Activated CD4-positive, alpha-beta T cell treated with anti-CD3 and anti-CD28 coated beads, Interleukin-2, Interleukin-6, amounts not matched to agents 100 ng/mL and 50 ng/mL, durations not matched to agents 16 hours and 8 hours (primary cell): Measurements from ENCODE around the gene BIK.
"Not testable (repeated sequence)": the region's sequence is repeated elsewhere in the genome, so short reads cannot be mapped to it uniquely, and the experiment has no call there.

Experiments
- DNase-seq: peaks from one replicate; pipeline ENCODE4 v3.0.0-alpha.2; 2020

Gene BIK, protein sequence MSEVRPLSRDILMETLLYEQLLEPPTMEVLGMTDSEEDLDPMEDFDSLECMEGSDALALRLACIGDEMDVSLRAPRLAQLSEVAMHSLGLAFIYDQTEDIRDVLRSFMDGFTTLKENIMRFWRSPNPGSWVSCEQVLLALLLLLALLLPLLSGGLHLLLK

DNA sequence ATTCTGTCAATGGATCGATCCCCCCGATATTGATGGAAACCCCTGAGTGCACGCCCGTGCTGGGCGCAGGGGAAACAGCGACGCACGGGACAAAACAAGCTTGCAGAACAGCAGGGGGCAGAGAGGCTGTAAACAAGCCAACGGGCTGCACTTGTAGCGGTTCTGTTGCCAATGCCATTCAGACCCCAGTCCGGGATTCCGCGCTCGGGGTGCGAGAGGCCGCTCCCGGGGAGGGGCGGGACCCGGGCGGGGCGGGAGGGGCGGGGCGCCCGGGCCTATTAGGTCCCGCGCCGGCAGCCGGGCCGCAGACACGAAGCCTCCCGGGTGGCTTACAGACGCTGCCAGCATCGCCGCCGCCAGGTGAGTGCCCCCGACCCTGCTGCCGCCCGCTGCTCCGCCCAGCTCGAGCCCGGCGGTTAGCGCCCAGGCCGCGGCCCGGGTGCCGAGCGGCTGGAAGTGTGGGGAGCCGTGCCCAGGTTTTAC is at the start of gene BIK:
Gene BIK, plus strand, starts transcription at position 307 of the 483 bp plus-strand sequence. CDS start 13,273 bp downstream, outside the sequence.
- peak; percentile 47 for DNase-seq

DNA sequence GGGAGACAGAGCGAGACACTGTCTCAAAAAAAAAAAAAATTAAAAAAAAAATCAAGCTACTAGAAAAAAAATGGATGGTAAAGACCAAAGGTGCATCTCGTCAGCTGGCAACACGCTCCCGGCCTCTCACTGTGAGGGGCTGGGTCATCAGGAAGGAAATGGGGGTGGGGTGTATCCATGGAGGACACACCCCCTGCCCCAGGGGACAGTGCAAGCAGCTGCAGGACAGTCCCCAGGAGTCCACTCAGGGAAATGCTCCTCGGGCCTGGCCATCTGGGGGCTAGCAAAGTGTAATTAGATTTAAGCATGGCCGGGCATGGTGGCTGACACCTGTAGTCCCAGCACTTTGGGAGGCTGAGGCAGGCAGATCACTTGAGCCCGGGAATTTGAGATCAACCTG is 44.4 kb upstream of the BIK start:
- no peak for DNase-seq

DNA sequence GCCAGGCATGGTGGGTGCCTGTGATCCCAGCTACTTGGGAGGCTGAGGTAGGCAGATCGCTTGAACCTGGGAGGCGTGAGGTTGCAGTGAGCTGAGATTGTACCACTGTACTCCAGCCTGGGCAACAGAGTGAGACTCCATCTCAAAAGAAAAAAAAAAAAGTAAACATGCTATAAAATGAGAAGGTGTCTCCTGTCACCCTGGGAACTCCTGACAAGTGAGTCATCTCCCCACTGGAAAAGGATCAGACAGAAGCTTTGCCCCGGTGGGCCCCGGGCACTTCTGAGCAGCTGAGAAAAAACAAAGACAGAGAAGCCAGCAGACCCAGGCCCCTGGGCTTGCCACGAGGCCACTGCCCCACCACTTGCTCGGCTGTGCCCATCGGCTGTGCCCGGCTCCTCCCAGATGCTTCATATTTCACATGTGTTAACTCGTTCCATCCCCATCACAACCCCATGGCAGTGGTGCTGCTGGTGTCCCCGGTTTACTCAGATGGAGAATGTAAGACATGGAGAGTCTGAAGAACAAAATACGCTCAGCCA is 43.6 kb upstream of the BIK start:
- DNase-seq = no peak

DNA sequence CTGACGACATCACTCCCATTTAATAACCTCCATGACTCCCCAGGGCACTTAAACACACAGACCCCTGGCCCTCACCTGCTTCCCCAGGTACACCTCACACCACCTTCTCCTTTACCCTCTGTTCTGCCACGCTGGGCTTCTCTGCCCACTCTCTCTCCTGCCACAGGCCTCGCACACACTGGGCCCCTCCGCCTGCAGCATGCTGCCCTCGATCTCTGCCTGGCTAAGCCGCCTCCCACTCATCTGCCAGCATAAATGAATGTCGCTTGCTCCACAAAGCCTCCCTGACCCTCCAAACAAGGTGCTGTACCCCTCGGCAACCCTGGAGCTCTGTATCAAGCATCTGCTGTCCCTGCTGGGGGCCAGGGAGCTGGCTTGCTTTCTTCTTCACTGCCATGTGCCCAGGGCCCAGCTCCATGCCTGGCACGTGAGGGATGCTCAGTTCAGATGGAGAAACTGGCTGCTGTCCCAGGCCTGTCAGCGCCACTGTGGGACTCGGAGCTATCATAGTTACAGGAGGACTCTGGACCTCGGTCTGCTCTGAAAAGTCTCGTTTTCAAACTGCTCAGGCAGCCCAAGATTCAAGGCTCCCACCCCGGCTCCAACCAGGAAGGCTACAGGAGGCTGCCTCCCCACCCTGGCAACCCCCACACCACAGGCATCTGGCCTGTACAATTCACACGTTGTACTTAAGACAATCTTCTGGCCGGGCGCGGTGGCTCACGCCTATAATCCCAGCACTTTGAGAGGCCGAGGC is 33.3 kb upstream of the BIK start:
- DNase-seq = no peak

DNA sequence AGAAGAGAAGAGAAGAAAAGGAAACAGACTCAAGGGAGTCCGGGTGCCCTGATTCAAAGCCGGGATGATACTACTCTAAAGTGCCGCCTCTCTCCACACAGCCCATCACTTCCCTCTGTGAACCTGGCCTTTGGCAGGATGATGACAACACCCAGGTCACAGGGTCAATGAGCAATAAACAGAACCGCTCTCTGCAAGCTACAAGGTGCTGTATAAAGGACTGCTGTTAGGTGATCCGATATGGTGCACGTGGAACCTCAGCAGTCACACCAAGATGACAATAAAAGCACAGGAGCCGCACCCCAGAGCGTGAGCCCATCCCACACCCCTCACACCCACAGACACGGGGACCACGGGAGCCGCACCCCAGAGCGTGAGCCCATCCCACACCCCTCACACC is 32.0 kb upstream of the BIK start:
- DNase-seq = no peak

DNA sequence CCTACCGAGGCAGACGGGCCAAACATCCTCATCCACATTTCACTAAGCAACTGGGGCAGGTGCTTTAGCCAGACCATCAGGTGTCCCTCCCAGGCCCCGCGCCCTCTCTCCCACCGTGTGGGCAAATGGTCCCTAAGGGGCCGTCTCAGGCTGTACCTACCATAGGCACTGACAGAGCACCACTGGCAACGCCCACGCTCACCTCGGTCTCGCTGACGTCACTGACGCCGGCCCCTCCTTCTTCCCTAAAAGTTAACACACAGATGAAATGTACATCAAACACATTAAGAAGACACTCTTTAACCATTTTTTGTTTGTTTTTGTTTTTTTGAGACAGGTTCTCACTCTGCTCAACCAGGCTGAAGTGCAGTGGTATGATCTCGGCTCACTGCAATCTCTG is 30.8 kb upstream of the BIK start:
- no peak for DNase-seq

DNA sequence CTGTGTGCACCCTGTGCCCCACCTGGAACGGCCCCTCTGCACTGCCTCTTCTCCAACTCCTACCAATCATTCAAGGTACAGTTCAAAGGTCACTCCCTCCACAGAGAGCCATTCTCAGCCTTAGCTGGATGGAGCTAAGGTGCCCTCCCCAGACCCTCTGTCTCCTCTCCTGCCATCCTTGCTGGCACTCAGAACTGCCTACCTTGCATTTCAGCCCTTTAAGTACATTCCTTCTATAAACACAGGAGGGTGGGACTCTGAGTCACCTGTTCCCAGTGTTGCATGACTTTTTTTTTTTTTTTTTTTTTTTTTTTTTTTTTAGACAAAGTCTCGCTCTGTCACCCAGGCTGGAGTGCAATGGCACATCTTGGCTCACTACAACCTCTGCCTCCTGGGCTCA is 29.9 kb upstream of the BIK start:
- DNase-seq = no peak

DNA sequence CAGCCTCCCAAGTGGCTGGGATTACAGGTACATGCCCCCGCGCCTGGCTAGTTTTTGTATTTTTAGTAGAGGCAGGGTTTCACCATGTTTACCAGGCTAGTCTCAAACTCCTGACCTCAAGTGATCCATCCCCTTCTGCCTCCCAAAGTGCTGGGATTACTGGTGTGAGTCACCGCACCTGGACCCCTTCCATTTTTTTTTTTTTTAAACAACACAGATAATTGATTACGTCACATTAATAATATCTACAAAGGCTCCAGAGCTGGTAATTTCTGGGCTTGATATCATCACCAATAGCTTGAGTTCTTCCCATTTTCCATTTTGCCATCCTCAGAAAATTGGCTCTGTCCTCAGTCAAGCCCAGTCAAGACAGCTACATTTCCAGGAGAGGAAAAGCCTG is 28.6 kb upstream of the BIK start:
- no peak for DNase-seq

DNA sequence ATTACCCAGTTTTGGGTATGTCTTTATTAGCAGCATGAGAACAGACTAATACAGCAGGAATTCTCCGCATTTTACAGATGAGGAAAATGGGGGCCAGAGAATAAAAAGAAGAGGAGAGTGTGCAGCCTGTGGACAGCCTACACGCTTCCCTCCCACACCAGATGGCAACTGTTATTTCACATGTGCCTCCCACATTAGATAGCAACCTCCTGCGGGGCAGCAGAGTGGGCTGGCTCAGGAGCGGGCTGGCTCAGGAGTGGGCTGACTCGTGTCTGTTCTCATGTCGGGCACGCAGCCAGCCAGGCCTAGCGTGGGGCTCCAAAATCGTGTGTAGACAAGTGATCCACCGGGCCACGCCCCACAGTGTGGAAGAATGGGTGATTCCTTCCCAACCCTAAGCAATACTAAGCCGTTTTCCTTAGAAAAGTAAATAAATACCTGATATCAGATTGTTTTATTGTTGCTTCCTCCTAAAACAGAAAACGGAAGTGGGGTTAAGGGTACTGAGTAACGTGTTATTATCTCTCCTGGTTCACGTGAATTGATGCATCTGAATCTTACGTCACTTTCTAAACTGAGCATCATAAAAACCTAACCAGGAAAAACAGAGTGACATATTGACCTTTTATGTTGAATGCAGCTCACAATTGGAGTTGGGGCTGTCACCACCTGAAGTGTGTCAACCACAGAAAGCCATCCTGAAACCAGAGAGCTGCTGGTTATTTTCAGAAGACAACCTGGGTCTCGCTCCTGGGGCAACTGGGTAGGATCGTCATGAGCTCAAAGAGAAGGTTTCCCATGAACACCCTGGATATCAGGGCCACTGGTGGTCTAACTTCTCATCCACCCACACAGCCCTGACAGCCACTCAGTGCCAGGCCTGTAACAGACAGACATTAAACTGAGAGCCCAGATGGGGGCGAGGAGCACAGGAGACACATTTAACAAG is 24.6 kb upstream of the BIK start:
- peak; percentile 33 for DNase-seq

DNA sequence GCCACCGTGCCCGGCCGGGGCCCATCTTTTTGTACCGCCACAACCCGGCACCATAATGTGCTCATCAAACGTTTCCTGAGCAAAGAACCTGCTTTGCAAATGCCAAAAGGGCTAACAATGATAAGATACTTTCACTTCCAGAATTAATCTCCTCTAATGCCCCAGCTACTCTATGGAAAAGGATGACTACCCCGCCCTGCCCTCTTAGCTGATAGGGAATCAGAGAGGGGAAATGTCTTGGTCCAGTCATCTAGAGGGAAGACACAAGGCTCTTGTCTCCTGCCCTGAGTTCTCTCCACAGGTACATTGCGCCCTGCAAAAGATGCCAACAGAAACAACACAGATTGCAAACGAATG is 21.9 kb upstream of the BIK start:
- DNase-seq = no peak

DNA sequence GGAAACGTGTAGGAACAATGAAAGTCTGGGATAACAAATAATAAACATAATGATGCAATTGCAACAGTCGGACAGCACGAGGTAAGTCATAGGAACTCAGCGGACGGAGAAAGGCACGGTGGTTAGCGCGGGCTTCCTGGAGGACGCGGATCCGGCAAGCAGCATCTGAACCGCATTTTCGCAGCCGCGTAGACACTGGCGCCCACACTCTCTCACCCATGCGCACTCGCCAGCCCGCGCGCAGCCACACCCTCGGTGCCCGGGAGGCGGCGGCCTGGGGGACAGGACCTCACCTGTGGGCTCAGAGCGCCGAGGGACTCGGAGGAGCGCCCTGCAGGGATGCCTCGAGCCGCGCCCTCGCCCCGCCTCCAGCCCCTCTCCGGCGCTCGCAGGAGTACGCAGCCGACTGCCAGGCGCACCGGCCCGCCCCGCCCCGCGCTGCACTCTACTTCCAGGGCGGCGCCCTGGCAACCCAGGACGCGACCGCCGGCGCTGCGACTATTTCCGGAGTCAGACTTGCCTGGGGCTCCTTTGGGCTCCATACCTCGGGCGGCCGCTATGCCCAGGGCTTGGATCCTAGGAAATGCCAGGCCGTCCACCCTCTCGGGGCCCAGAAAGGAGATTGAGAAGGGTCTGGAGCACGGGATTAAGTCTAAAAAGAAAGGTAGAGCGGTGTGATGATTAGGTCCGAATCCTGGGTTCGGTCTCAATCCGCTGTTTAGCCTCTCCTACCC is 21.4 kb upstream of the BIK start, which contains the start of gene TTLL1:
Gene TTLL1, minus strand, starts transcription at position 408 of the 734 bp plus-strand sequence. CDS start 13,805 bp downstream, outside the sequence.
- DNase-seq = peak; percentile 96

DNA sequence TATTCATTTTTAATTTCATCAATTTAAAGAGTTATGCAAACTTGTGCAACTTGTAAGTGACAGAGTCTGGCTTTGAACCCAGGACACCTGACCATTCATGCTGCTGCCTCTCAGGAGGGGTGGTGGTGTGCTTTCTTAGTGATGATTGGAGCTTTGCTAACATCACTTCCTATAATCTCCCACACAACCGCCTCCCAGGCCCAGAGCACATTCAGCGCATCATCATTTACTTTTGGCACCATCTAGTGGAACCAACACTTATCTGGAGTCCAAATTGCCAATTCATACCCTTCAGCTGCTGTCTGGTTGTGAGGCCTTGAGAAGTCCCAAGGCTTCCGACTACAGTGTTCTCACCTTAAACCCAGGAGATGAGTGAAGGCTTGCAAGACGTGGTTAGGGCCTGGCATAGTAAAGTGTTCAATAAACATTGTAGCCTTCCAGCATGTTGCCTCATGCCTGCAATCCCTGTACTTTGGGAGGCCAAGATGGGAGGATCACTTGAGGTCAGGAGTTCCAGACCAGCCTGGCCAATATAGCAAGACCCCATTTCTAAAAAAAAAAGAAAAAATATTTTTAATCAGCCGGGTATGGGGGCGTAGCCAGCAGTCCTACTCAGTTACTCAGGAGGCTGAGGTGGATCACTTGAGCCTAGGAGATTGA is 20.3 kb upstream of the BIK start:
- DNase-seq = peak; percentile 78

DNA sequence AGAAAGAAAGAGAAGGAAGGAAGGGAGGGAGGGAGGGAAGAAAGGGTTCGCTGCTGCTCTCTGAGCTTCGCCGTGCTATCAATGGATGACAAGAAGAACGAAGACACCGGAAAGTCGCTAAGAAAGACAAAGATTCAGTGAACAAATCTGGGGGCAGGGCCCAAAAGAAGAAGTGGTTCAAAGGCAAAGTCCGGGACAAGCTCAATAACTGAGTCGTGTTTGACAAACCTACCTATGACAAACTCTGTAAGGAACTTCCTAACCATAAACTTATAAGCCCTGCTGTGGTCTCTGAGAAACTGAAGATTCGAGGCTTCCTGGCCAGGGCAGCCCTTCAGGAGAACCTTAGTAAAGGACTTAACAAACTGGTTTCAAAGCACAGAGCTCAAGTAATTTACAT is 18.5 kb upstream of the BIK start:
- DNase-seq = no peak

DNA sequence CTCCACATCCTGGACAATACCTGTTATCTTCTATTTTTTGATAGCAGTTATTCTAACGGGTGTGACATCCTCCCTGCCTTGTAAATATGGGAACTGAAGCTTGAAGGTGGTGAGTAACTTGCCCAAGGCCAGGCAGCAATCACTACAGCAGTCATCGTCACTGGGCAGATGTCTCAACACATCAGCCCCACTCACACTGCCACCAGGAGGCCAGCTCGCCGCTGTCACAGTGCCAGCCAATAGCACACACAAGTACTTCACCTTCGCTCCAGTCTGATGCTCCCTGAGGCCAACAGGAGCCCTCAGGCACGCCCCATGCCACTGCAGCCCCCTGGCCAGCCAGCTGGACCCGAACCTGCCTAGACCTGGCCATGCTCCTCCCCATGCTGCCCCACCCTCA is 16.5 kb upstream of the BIK start:
- no peak for DNase-seq

DNA sequence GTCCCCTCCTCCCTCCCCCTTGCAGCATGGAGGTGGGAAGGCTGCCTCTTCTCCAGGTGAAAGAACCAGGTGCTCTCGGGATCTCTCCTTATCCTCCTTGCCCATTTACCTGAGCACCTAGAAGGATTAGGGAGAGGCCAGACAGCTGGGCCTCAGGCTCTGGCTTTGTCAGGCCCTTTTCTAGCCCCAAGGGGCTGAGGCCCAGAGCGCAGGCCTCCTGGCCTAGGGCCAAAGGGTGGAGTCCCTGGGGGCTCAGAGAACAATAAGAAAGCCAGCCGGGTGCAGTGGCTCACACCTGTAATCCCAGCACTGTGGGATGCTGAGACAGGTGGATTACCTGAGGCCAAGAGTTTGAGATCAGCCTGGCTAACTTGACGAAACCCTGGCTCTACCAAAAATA is 16.0 kb upstream of the BIK start:
- DNase-seq = no peak

DNA sequence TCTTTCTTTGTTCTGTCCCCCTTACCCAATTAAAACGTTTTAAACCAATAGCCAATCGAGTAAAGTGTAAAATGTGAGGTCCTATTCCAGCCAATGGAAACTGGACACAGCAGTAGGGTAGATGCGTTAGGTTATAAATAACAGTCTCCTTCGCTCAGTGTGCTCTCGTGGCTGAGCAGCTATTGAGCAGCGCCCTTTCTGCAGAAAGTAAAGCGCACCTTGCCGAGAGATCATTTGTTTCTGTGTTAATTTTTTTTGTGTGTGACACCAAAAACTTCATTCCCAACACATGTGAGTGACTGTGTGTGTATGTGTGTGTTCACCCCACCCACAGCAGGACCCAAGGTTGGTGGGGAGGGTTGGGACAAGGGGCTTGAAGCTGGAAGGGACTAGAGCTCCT is 14.1 kb upstream of the BIK start:
- no peak for DNase-seq

DNA sequence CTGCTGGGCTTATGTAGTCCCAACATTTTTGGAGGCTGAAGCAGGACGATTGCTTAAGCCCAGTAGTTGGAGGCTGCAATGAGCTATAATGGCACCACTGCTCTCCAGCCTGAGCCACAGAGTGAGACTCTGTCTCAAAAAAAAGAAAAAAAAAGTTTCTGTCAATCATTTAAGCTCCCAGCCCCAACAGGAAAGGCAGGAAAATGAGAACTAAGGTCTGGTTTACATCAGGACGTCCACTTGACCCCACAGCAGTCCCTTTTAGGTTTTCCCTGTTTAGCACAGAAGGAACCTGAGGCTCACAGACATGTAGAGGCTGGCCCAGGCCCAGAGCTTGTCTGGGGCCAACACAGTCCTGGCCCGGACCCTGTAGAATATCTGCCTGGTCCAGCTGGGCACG is 12.2 kb upstream of the BIK start:
- DNase-seq = no peak

DNA sequence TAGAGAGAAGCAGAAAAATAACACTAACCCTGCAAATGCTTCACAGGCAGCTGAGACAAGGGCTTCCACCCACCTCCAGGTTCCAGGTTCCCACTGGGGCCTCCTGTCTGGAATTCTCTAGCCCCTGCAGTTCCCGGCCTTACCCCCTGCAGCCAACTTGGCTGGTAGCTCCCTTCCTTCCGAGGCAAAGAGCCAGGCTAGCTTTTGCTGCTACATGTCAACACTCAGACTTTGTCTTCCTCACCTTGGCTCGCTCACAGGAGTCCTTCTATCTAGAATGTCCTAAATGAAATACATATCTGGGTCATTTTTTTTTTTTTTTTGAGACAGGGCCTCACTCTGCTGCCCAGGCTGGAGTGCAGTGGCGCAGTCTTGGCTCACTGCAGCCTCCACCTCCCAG is 11.5 kb upstream of the BIK start:
- DNase-seq = no peak

DNA sequence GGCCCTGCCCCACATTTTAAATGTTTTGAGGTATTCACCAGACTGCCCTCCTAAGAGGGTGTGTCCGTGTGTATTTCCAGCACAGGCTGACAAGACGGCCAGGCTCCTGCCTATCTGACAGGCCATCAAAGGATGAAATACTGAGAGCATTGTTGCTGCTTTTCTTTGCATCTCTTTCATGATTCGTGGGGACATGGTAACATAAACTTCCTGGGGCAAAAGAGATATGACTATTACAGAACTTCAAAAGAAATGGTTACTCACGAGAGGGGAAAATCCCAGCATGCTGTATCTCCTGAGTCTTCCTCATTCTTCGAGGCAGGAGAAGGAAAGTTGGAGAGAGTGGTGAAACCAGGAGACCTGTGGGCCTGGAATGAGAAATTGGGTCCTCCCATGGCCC is 10.3 kb upstream of the BIK start:
- DNase-seq = peak; percentile 8

DNA sequence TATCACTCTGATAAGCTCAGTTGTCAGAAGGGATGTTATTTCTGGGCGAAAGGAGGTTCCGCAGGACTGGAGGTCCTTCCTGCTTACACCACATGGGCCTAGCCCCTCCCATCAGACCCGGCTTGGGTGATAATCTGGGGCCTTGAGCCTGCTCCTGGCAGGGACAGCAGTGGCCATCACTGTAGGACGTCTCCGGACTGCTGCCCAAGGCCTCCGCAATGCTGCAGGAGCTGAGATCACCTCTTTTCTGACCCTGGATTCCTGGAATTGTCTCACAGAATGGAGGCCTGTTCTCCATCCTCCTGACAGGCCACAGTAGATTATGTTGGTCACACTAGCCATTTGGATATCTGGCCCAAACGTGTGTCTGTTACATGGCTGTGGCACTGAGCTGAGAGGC is 9.2 kb upstream of the BIK start:
- no peak for DNase-seq

DNA sequence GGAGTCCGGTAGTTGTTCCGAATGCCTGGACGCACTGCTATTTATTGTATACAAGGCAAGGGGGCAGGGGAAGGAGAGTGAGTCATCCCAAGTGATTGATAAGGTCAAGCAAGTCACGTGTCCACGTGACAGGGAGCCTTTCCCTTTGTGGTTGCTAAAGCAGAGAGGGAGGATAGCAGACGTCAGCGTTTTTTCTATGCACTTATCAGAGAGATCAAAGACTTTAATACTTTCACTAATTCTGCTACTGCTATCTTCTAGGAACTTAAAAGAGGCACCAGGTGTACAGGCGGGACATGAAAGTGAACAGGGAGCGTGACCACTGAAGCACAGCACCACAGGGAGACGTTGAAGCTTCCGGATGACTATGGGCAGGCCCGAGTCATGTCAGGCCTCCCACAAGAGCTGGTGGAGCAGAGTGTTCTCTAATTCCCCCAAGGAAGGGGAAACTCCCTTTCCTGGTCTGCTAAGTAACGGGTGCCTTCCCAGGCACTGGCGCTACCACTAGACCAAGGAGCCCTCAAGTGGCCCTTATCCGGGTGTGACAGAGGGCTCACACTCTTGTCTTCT is 6.4 kb upstream of the BIK start:
- DNase-seq = peak; percentile 49

DNA sequence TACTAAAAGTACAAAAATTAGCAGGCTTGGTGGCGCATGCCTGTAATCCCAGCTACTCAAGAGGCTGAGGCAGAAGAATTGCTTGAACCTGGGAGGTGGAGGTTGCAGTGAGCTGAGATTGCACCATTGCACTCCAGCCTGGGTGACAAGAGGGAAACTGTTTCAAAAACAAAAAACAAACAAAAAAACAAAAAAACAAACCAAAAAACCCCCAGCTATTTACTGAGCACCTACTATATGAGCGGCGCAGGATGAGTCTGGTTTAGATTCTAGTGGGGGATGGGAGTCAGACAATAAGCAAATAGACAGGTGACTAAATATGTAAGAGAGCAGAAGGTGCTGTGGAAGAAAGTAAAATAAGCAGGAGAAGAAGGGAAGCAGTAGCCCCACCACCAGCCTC is 5.6 kb upstream of the BIK start:
- not testable (repeated sequence) for DNase-seq
